HG03280 (cell line): ENCODE results near the gene POU4F3.

Source experiments
- ATAC-seq: cut with Tn5 transposase; IDR thresholded peaks from one replicate; pipeline ENCODE4 v1.9.1; 2021; ENCODE audit warnings: mild to moderate bottlenecking, moderate library complexity; ENCODE audit not compliant: unreplicated experiment

POU4F3 gene

GRCh38 chr5:146339715-146340259 lies 1.1 kb downstream of the POU4F3 start:
- no peak for ATAC-seq

- no peak for ATAC-seq
These were observed 1.8 kb downstream of the POU4F3 start for GRCh38 chr5:146340260-146341081.

- ATAC-seq = no peak
These were observed 3.2 kb downstream of the POU4F3 start for GRCh38 chr5:146341854-146342253.

GRCh38 chr5:146342519-146342881 lies 3.9 kb downstream of the POU4F3 start:
- ATAC-seq = no peak

GRCh38 chr5:146342882-146343865 lies 4.5 kb downstream of the POU4F3 start:
- ATAC-seq = no peak

GRCh38 chr5:146344155-146345118 lies 5.8 kb downstream of the POU4F3 start:
- ATAC-seq = no peak

- ATAC-seq = no peak
These were observed 6.6 kb downstream of the POU4F3 start for GRCh38 chr5:146345240-146345577.

- no peak for ATAC-seq
These were observed 7.1 kb downstream of the POU4F3 start for GRCh38 chr5:146345578-146346366.

GRCh38 chr5:146357126-146357525 lies 18.5 kb downstream of the POU4F3 start:
- ATAC-seq = no peak

- ATAC-seq = no peak
These were observed 21.2 kb downstream of the POU4F3 start for GRCh38 chr5:146359836-146360235.

GRCh38 chr5:146363161-146363874 lies 24.7 kb downstream of the POU4F3 start:
- no peak for ATAC-seq

GRCh38 chr5:146365618-146366017 lies 27.0 kb downstream of the POU4F3 start:
- ATAC-seq = no peak

- no peak for ATAC-seq
These were observed 28.3 kb downstream of the POU4F3 start for GRCh38 chr5:146366904-146367303.

- ATAC-seq = no peak
These were observed 29.5 kb downstream of the POU4F3 start for GRCh38 chr5:146368137-146368536.

GRCh38 chr5:146369691-146370090 lies 31.1 kb downstream of the POU4F3 start:
- no peak for ATAC-seq

- no peak for ATAC-seq
These were observed 38.2 kb downstream of the POU4F3 start for GRCh38 chr5:146376821-146377220.

GRCh38 chr5:146378986-146379385 lies 40.3 kb downstream of the POU4F3 start:
- ATAC-seq = no peak

GRCh38 chr5:146380714-146381113 lies 42.1 kb downstream of the POU4F3 start:
- no peak for ATAC-seq

GRCh38 chr5:146388386-146388785 lies 49.7 kb downstream of the POU4F3 start:
- no peak for ATAC-seq
